ENCODE results near the gene XRCC4. TPM values are rescaled to one million over a fixed set of nuclear protein-coding genes. Genes with fewer than 3 reads are reported as not detected.

The XRCC4 gene
- total RNA-seq, 1 experiment from 2014 or later, result 13.8 TPM

DNA sequence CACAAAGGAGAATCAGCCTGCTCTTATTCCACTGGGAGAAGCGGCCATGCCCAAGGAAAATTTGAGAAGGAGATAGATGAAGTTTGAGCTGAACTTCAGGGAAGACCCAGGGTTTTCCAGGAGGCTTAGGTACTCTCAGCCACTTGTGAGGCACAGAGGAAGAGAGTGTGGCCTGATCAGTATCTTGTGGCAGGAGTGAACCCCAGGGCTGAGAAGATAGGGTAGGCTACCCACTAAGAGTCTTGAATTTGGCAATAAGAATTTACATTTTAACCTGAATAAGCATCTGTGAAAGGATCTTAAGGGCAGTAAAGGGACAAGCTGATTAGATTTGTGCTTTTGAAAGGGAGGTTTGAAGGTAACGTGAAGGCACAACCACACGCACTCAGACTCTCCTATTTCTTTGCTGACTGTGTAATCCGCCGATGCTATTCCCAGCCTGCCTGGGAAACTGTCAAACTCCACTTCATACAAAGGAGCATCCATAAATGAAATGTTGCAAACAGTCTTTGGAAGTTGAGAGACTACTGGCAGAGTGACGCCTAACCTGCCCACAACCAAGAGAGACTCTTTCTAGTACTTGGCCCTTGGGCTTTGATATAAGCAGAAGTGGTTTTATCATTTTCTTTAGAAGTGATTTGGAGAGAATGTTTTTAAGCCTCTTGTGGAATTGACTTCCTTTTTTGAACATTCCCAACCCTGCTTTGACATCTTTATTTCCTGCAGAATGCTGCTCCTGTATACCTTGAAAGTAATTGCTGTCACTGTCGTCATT, 286.0 kb downstream of the XRCC4 start:
- no peaks in the 10 kb centered on the region for H3K9me2 ChIP-seq (replicated peaks; ENCODE audit: low read length)
- no peaks in the 10 kb centered on the region for H3K9me3 ChIP-seq (ENCODE audit: low read length)
- H3K4me2 ChIP-seq (ENCODE audit: low read length), result no peak overlapping the region
- DNase-seq (no peak), ATAC-seq (no peak)
- H3K9ac ChIP-seq (ENCODE audit: low read length), result no peak overlapping the region
- no peak overlapping the region for H2AFZ ChIP-seq (ENCODE audit: low read length)
- POLR2A ChIA-PET (ENCODE audit: unreplicated experiment), result interaction anchor here (0.7 kb wide), 1 partner anchor 1097 kb away, joined by 4 read pairs; no protein-coding TSS in a partner anchor
- CTCF ChIA-PET, result no interaction called here
- H3K4me1 ChIP-seq (ENCODE audit: insufficient read depth, low read length), result peaks cover 5% of the 10 kb centered on the region
- no peak overlapping the region for H3K27ac ChIP-seq (ENCODE audit: low read length)
- intact Hi-C loops (cut with micrococcal nuclease), result no loop called here
- no peaks in the 10 kb centered on the region for H4K20me1 ChIP-seq (ENCODE audit: low read length)
- BruUV-seq (replicated peaks), result no TSS peak
- no peak for TF ChIP-seq EZH2 (IDR thresholded peaks at IDR 0.05; ENCODE audit: low read length, unreplicated experiment)
- TF ChIP-seq EZH2phosphoT487 (IDR thresholded peaks at IDR 0.05; ENCODE audit: borderline replicate concordance, low read length), result no peak
- TF ChIP-seq, protein P1, sequence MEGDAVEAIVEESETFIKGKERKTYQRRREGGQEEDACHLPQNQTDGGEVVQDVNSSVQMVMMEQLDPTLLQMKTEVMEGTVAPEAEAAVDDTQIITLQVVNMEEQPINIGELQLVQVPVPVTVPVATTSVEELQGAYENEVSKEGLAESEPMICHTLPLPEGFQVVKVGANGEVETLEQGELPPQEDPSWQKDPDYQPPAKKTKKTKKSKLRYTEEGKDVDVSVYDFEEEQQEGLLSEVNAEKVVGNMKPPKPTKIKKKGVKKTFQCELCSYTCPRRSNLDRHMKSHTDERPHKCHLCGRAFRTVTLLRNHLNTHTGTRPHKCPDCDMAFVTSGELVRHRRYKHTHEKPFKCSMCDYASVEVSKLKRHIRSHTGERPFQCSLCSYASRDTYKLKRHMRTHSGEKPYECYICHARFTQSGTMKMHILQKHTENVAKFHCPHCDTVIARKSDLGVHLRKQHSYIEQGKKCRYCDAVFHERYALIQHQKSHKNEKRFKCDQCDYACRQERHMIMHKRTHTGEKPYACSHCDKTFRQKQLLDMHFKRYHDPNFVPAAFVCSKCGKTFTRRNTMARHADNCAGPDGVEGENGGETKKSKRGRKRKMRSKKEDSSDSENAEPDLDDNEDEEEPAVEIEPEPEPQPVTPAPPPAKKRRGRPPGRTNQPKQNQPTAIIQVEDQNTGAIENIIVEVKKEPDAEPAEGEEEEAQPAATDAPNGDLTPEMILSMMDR (conservative IDR thresholded peaks at IDR 0.05; ENCODE audit: low read depth, low read length), result no peak
- H3K36me3 ChIP-seq (ENCODE audit: low read depth, low read length), result no peaks in the 10 kb centered on the region
- H3K4me3 ChIP-seq (ENCODE audit: low read length), result no peak overlapping the region
- no peaks in the 10 kb centered on the region for H3F3A ChIP-seq (ENCODE audit: low read length, unreplicated experiment)
- H3K79me2 ChIP-seq (ENCODE audit: low read length), result no peaks in the 10 kb centered on the region
- H3K27me3 ChIP-seq (ENCODE audit: low read length), result no peaks in the 10 kb centered on the region

DNA sequence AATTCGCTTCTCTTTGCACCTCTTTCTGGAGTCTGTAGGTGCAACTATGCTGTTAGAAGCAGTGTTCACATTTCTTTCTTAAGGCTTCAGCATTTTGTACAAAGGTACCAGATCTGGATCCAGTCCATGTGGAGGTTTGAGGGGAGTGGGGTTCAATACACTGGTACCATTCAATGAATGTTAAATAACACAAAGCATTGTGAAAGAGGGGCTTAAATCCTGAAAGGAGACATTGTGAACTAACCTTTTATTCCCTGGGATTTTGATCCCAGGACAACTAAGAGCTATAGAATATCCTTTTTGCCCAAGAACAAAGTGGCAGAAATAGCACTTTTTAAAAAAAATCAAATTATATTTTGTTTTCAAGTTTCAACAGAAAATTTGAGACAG, 286.5 kb downstream of the XRCC4 start:
- Histone ChIP-seq H3K9ac (ENCODE audit: low read length) (no peak overlapping the region), H3K4me2 (ENCODE audit: low read length) (no peak overlapping the region), H3K27ac (ENCODE audit: low read length) (no peak overlapping the region), H3K9me3 (ENCODE audit: low read length) (no peaks in the 10 kb centered on the region), H4K20me1 (ENCODE audit: low read length) (no peaks in the 10 kb centered on the region), H3F3A (ENCODE audit: low read length, unreplicated experiment) (no peaks in the 10 kb centered on the region), H3K9me2 (replicated peaks; ENCODE audit: low read length) (no peaks in the 10 kb centered on the region), H3K27me3 (ENCODE audit: low read length) (no peaks in the 10 kb centered on the region), H3K4me1 (ENCODE audit: insufficient read depth, low read length) (peaks cover 10% of the 10 kb centered on the region), H2AFZ (ENCODE audit: low read length) (no peak overlapping the region), H3K79me2 (ENCODE audit: low read length) (no peaks in the 10 kb centered on the region), H3K4me3 (ENCODE audit: low read length) (no peak overlapping the region), H3K36me3 (ENCODE audit: low read depth, low read length) (no peaks in the 10 kb centered on the region)
- TF ChIP-seq, protein P1 (conservative IDR thresholded peaks at IDR 0.05; ENCODE audit: low read depth, low read length), result no peak
- TF ChIP-seq EZH2phosphoT487 (IDR thresholded peaks at IDR 0.05; ENCODE audit: borderline replicate concordance, low read length) (no peak), EZH2 (IDR thresholded peaks at IDR 0.05; ENCODE audit: low read length, unreplicated experiment) (no peak)
- DNase-seq (no peak), ATAC-seq (no peak)
- ChIA-PET CTCF (no interaction called here), POLR2A (ENCODE audit: unreplicated experiment) (no interaction called here)
- BruUV-seq (replicated peaks), result no TSS peak
- intact Hi-C loops (cut with micrococcal nuclease), result no loop called here
